Endothelial cell of umbilical vein (primary cell): Measurements from ENCODE around the gene C2. TPM values are rescaled to one million over a fixed set of nuclear protein-coding genes. Genes with fewer than 3 reads are reported as not detected.

Experiments used
- BruUV-seq: library from RNA; stranded (reverse); fragments of 400-500 nt; replicated peaks from 2 replicates; lab custom pipeline; 2021; lab: Mats Ljungman, UMichigan
- CTCF ChIA-PET: fragments of 300-600, 350-600 bp; sonication (Branson Sonifier 250); formaldehyde crosslinking; loops from one replicate; lab custom pipeline; 2021; ENCODE audit warnings: antibody characterized with exemption, inconsistent platforms; lab: Charles Lee
- POLR2A ChIA-PET: fragments of 300-600, 350-600 bp; sonication (Branson Sonifier 250); formaldehyde crosslinking; loops from one replicate; lab custom pipeline; 2021; ENCODE audit warnings: antibody characterized with exemption, inconsistent platforms; lab: Charles Lee
- DNase-seq: peaks from one replicate; pipeline ENCODE4 v3.0.0-alpha.2; 2011; ENCODE audit warnings: low read depth, low spot score
- FAIRE-seq: peaks from 2 replicates; lab custom pipeline; 2011; peaks lifted over from hg19 to GRCh38; lab: Jason Lieb, UNC
- H2AFZ ChIP-seq: 2 replicates; pipeline ENCODE4 v1.6.0; 2012; ENCODE audit warnings: low read depth, low read length, control low read depth, inconsistent platforms
- H3K27ac ChIP-seq: 2 replicates; pipeline ENCODE4 v1.5.1; 2011; ENCODE audit warnings: low read depth, mild to moderate bottlenecking, control low read depth, low read length, moderate library complexity; ENCODE audit not compliant: insufficient read depth
- H3K27me3 ChIP-seq, 2 experiments: 2 replicates each; pipeline versions ENCODE4 v1.6.0 to v1.6.1; 2011; ENCODE audit warnings: low read length in 2 of 2, mixed read lengths in 1 of 2; ENCODE audit not compliant: control insufficient read depth in 2 of 2, insufficient read depth in 2 of 2
- H3K36me3 ChIP-seq, 2 experiments: 2 replicates in 1 of 2; 3 replicates in 1 of 2; pipeline ENCODE4 v1.5.1; 2011; ENCODE audit warnings: low read length in 2 of 2, mild to moderate bottlenecking in 1 of 2, moderate library complexity in 1 of 2; ENCODE audit not compliant: control insufficient read depth in 2 of 2, insufficient read depth in 2 of 2; ENCODE audit errors: extremely low read depth in 1 of 2
- H3K4me1 ChIP-seq: 3 replicates; pipeline ENCODE4 v1.5.1; 2011; ENCODE audit warnings: mild to moderate bottlenecking, low read length; ENCODE audit not compliant: control insufficient read depth, insufficient read depth; ENCODE audit errors: extremely low read depth
- H3K4me2 ChIP-seq: 2 replicates; pipeline ENCODE4 v1.6.1; 2011; ENCODE audit warnings: low read length, control low read depth, mixed read lengths; ENCODE audit not compliant: insufficient read depth
- H3K4me3 ChIP-seq, 3 experiments: fragments of 200-600 bp in 1 of 3; sonication (generic), shearing (Covaris generic) in 1 of 3; replicated peaks in 1 of 3; 2 replicates each; pipeline ENCODE4 v1.5.1; 2011 to 2016; ENCODE audit warnings: control low read depth in 3 of 3, low read length in 3 of 3, mild to moderate bottlenecking in 2 of 3, inconsistent platforms in 1 of 3, low read depth in 1 of 3, moderate library complexity in 1 of 3; ENCODE audit not compliant: insufficient read depth in 1 of 3
- H3K79me2 ChIP-seq: 2 replicates; pipeline ENCODE4 v1.6.0; 2012; ENCODE audit warnings: low read length, inconsistent platforms; ENCODE audit not compliant: control insufficient read depth, insufficient read depth
- H3K9ac ChIP-seq: replicated peaks from 2 replicates; pipeline ENCODE3; 2011; ENCODE audit warnings: low read length, control low read depth; ENCODE audit not compliant: insufficient read depth; ENCODE audit errors: extremely low read depth
- H3K9me1 ChIP-seq: replicated peaks from 3 replicates; pipeline ENCODE4 v1.6.0; 2011; ENCODE audit warnings: mild to moderate bottlenecking, low read length; ENCODE audit not compliant: control insufficient read depth, insufficient read depth; ENCODE audit errors: extremely low read depth
- H3K9me3 ChIP-seq: replicated peaks from 2 replicates; pipeline ENCODE4 v1.5.1; 2012; ENCODE audit warnings: low read length, inconsistent platforms; ENCODE audit not compliant: control insufficient read depth, insufficient read depth
- H4K20me1 ChIP-seq: replicated peaks from 2 replicates; pipeline ENCODE3; 2011; ENCODE audit warnings: mild to moderate bottlenecking, low read length; ENCODE audit not compliant: control insufficient read depth, insufficient read depth; ENCODE audit errors: extremely low read depth
- CTCF ChIP-seq, 2 donors: IDR thresholded peaks; 1 replicate in 1 of 2; 2 replicates in 1 of 2; pipeline ENCODE4 v1.5.1; 2011; ENCODE audit warnings: low read length in 2 of 2, mild to moderate bottlenecking in 2 of 2, moderate library complexity in 2 of 2, control low read depth in 1 of 2, inconsistent platforms in 1 of 2, low read depth in 1 of 2; ENCODE audit not compliant: insufficient read depth in 1 of 2; ENCODE audit errors: extremely low read depth in 1 of 2
- JUN ChIP-seq: IDR thresholded peaks from 2 replicates; pipeline ENCODE4 v1.6.1; 2011; ENCODE audit warnings: borderline replicate concordance, low read depth; ENCODE audit not compliant: insufficient read length, insufficient read depth
- POLR2A ChIP-seq: IDR thresholded peaks from 2 replicates; pipeline ENCODE4 v1.6.1; 2012; ENCODE audit warnings: low read depth, mild to moderate bottlenecking, control low read depth, low read length
- dilution Hi-C: fragments of 300-500 bp; cut with MboI; formaldehyde crosslinking; loops from one replicate; pipeline ENCODE4 v1.15.0; 2019; ENCODE audit warnings: low sequenced_read_pairs; ENCODE audit not compliant: extremely low pct_ligation_motif_present
- intact Hi-C: fragments of 100-400 bp; cut with micrococcal nuclease; formaldehyde crosslinking; loops from one replicate; pipeline ENCODE4 v1.10.0; 2022
- polyA plus RNA-seq, 4 experiments: library from polyadenylated mRNA; depleted of rRNA in 3 of 4; stranded (reverse) in 3 of 4; unstranded in 1 of 4; fragments of >200 nt; gene quantifications; 2 replicates each; pipeline versions ENCODE4 v1.2.1 to v1.2.3, GENCODE V29; 2011 to 2012; ENCODE audit warnings: missing spikeins in 1 of 4
- total RNA-seq: library from RNA; stranded (reverse); gene quantifications from 2 replicates; pipeline ENCODE4 v1.2.3, GENCODE V29; 2021
- TF ChIP-seq, protein P1 (sequence below): IDR thresholded peaks from 2 replicates; pipeline ENCODE4 v1.6.1; 2011; ENCODE audit not compliant: insufficient read depth, insufficient read length

Gene C2
- total and polyA plus RNA-seq, 2 donors (not counting 3 experiments of a cell fraction or from before 2014, with no cell fraction given): 0.60 TPM; not detected in 1

GRCh38 chr6:31897612-31898382 is 29.7 kb upstream of the C2 start, which contains the start of gene EHMT2:
EHMT2 (minus strand) TSS chr6:31897698; CDS start chr6:31897677, 21 bp downstream.
- ChIA-PET CTCF (interaction anchor here (0.7 to 2.4 kb wide), 9 partner anchors 9 to 941 kb away, joined by 3 to 31 read pairs (median 4); partner anchors contain the start of genes NELFE, NEU1, SKIC2 and TAP2), POLR2A (interaction anchor here (0.6 to 1.9 kb wide), 4 partner anchors 14 to 71 kb away, joined by 3 to 7 read pairs (median 6); partner anchors contain the start of genes HSPA1B and NEU1)
- H2AFZ ChIP-seq: peak within 1 kb of the TSS; percentile 78
- dilution Hi-C loops (no loop called here), intact Hi-C loops (loop anchor here (5.0 kb wide), 1 partner anchor 65 kb away; no protein-coding TSS in a partner anchor)
- TF ChIP-seq JUN: no peak
- TF ChIP-seq, protein P1, sequence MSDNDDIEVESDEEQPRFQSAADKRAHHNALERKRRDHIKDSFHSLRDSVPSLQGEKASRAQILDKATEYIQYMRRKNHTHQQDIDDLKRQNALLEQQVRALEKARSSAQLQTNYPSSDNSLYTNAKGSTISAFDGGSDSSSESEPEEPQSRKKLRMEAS: peak; percentile 88
- TF ChIP-seq POLR2A: peak; percentile 48
- TF ChIP-seq CTCF (IDR thresholded peaks at IDR 0.05; ENCODE audit: extremely low read depth in 1 of 2, insufficient read depth in 1 of 2, low read depth in 1 of 2, low read length in 2 of 2): no peak
- no peaks in the 10 kb centered on the region for H3K27me3 ChIP-seq
- peak within 1 kb of the TSS; percentile 1 for H3K27ac ChIP-seq
- peak within 1 kb of the TSS; percentile 71 for H3K9ac ChIP-seq
- H3K36me3 ChIP-seq: peaks cover 0 to 8% of the 10 kb centered on the region in 2 experiments
- H3K4me1 ChIP-seq: peaks cover 12% of the 10 kb centered on the region
- no peaks in the 10 kb centered on the region for H3K79me2 ChIP-seq
- FAIRE-seq (peak; percentile 80), DNase-seq (peak; percentile 82)
- H4K20me1 ChIP-seq: no peaks in the 10 kb centered on the region
- BruUV-seq: TSS peak; percentile 80
- peak within 1 kb of the TSS; percentile 97 for H3K4me2 ChIP-seq
- H3K9me3 ChIP-seq: no peaks in the 10 kb centered on the region
- peak within 1 kb of the TSS; percentile 57 to 75 (median 69) for H3K4me3 ChIP-seq
- no peaks in the 10 kb centered on the region for H3K9me1 ChIP-seq
